Mucosa of rectum (tissue), 2 donors: Measurements from ENCODE around the gene RBMS1.
"Not testable (repeated sequence)": the region's sequence is repeated elsewhere in the genome, so short reads cannot be mapped to it uniquely, and the experiment has no call there.

Experiments
- H3K27ac ChIP-seq, 2 donors: one replicate each; pipeline ENCODE4 v1.7.0; 2013; ENCODE audit warnings: inconsistent platforms in 2 of 2, low read depth in 2 of 2, low read length in 2 of 2
- H3K27me3 ChIP-seq, 2 donors: one replicate each; pipeline ENCODE4 v1.7.0; 2013; ENCODE audit warnings: low read length in 2 of 2; ENCODE audit not compliant: control insufficient read depth in 2 of 2, insufficient read depth in 2 of 2
- H3K36me3 ChIP-seq, 2 donors: one replicate each; pipeline ENCODE4 v1.7.0; 2013; ENCODE audit warnings: low read length in 2 of 2; ENCODE audit not compliant: control insufficient read depth in 2 of 2, insufficient read depth in 2 of 2
- H3K4me1 ChIP-seq, 2 donors: one replicate each; pipeline ENCODE4 v1.7.0; 2013; ENCODE audit warnings: low read length in 2 of 2, mild to moderate bottlenecking in 1 of 2; ENCODE audit not compliant: control insufficient read depth in 2 of 2, insufficient read depth in 2 of 2
- H3K4me3 ChIP-seq, 2 donors: one replicate each; pipeline ENCODE4 v1.7.0; 2013; ENCODE audit warnings: low read length in 2 of 2
- H3K9ac ChIP-seq, 2 donors: one replicate each; pipeline ENCODE4 v1.7.0; 2013; ENCODE audit warnings: low read length in 2 of 2, low read depth in 1 of 2, mild to moderate bottlenecking in 1 of 2
- H3K9me3 ChIP-seq, 2 donors: one replicate each; pipeline ENCODE4 v1.7.0; 2013; ENCODE audit warnings: low read length in 2 of 2; ENCODE audit not compliant: control insufficient read depth in 2 of 2
- donor health status: healthy.
- donor health status: Normal muscosa, but diverticular disease.

The RBMS1 gene

GRCh38 chr2:160460333-160460731, 33.3 kb downstream of the RBMS1 start:
- Histone ChIP-seq H3K4me3 (no peak overlapping the region), H3K9me3 (no peaks in the 10 kb centered on the region), H3K4me1 (no peaks in the 10 kb centered on the region), H3K27ac (no peak overlapping the region), H3K9ac (no peak overlapping the region), H3K27me3 (no peaks in the 10 kb centered on the region), H3K36me3 (no peaks in the 10 kb centered on the region)

GRCh38 chr2:160459538-160460332, 33.9 kb downstream of the RBMS1 start:
- no peaks in the 10 kb centered on the region for H3K4me1 ChIP-seq
- no peaks in the 10 kb centered on the region for H3K27me3 ChIP-seq
- no peaks in the 10 kb centered on the region for H3K36me3 ChIP-seq
- H3K4me3 ChIP-seq, result no peak overlapping the region
- no peaks in the 10 kb centered on the region for H3K9me3 ChIP-seq
- no peak overlapping the region for H3K9ac ChIP-seq
- H3K27ac ChIP-seq, result no peak overlapping the region

- Histone ChIP-seq H3K27ac (no peak overlapping the region), H3K4me3 (no peak overlapping the region), H3K36me3 (no peaks in the 10 kb centered on the region), H3K27me3 (no peaks in the 10 kb centered on the region), H3K4me1 (no peaks in the 10 kb centered on the region), H3K9ac (no peak overlapping the region), H3K9me3 (no peaks in the 10 kb centered on the region)
Observed at GRCh38 chr2:160458718-160459453, 34.7 kb downstream of the RBMS1 start.

GRCh38 chr2:160457588-160457987, 36.0 kb downstream of the RBMS1 start:
- Histone ChIP-seq H3K9ac (no peak overlapping the region), H3K9me3 (no peaks in the 10 kb centered on the region), H3K36me3 (no peaks in the 10 kb centered on the region), H3K27ac (no peak overlapping the region), H3K27me3 (no peaks in the 10 kb centered on the region), H3K4me3 (no peak overlapping the region), H3K4me1 (no peaks in the 10 kb centered on the region)

GRCh38 chr2:160454070-160454797, 39.4 kb downstream of the RBMS1 start:
- Histone ChIP-seq H3K36me3 (no peaks in the 10 kb centered on the region), H3K9me3 (no peaks in the 10 kb centered on the region), H3K4me3 (no peak overlapping the region), H3K27ac (no peak overlapping the region), H3K27me3 (no peaks in the 10 kb centered on the region), H3K4me1 (no peaks in the 10 kb centered on the region), H3K9ac (no peak overlapping the region)

- Histone ChIP-seq H3K27ac (no peak overlapping the region), H3K9me3 (no peaks in the 10 kb centered on the region), H3K9ac (no peak overlapping the region), H3K4me3 (no peak overlapping the region), H3K27me3 (no peaks in the 10 kb centered on the region), H3K4me1 (no peaks in the 10 kb centered on the region), H3K36me3 (no peaks in the 10 kb centered on the region)
Observed at GRCh38 chr2:160453111-160453820, 40.3 kb downstream of the RBMS1 start.

- no peak overlapping the region for H3K4me3 ChIP-seq
Observed at GRCh38 chr2:160450486-160450885, 43.1 kb downstream of the RBMS1 start.

GRCh38 chr2:160448821-160449220, 44.8 kb downstream of the RBMS1 start:
- not testable (repeated sequence) for H3K9me3 ChIP-seq, H3K4me3 ChIP-seq, H3K9ac ChIP-seq, H3K27ac ChIP-seq, H3K4me1 ChIP-seq, H3K36me3 ChIP-seq, H3K27me3 ChIP-seq

More at GRCh38 chr2:160450486-160450885, 43.1 kb downstream of the RBMS1 start:
- no peak overlapping the region for H3K27ac ChIP-seq
- no peak overlapping the region for H3K9ac ChIP-seq
- no peaks in the 10 kb centered on the region for H3K4me1 ChIP-seq
- no peaks in the 10 kb centered on the region for H3K36me3 ChIP-seq
- no peaks in the 10 kb centered on the region for H3K27me3 ChIP-seq
- H3K9me3 ChIP-seq, result no peaks in the 10 kb centered on the region

- Histone ChIP-seq H3K27me3 (peaks cover 0 to 2% of the 10 kb centered on the region in 2 donors), H3K4me3 (no peak overlapping the region), H3K9me3 (no peaks in the 10 kb centered on the region), H3K36me3 (no peaks in the 10 kb centered on the region), H3K27ac (no peak overlapping the region), H3K4me1 (no peaks in the 10 kb centered on the region), H3K9ac (no peak overlapping the region)
Observed at GRCh38 chr2:160445673-160446072, 47.9 kb downstream of the RBMS1 start.
